Tibial nerve (tissue), 4 donors: ENCODE results near the gene DOK7. TPM values are rescaled to one million over a fixed set of nuclear protein-coding genes. Genes with fewer than 3 reads are reported as not detected.
A peak's percentile ranks its signal among the peaks of the same experiment; 100 is the strongest.

Experiments used
- DNase-seq, 2 donors: peaks; one replicate each; pipeline ENCODE4 v3.0.0-alpha.2; 2019; ENCODE audit warnings: low spot score in 2 of 2
- H3K27ac ChIP-seq, 4 donors: fragments of 200-600 bp; sonication (generic) in 3 of 4; one replicate each; pipeline ENCODE4 v1.5.1; 2017 to 2019; ENCODE audit warnings: mild to moderate bottlenecking in 1 of 4
- H3K27me3 ChIP-seq, 2 donors: fragments of 200-600 bp; sonication (generic) in 1 of 2; one replicate each; pipeline versions ENCODE4 v1.5.1 to v1.6.0; 2017 to 2019
- H3K36me3 ChIP-seq, 3 donors: fragments of 200-600 bp; sonication (generic); one replicate each; pipeline ENCODE4 v1.5.1; 2018 to 2019
- H3K4me1 ChIP-seq, 4 donors: fragments of 200-600 bp; sonication (generic) in 3 of 4; one replicate each; pipeline ENCODE4 v1.5.1; 2017 to 2019
- H3K4me3 ChIP-seq, 4 donors: fragments of 200-600 bp; sonication (generic) in 3 of 4; one replicate each; pipeline ENCODE4 v1.5.1; 2017 to 2019; ENCODE audit warnings: mild to moderate bottlenecking in 1 of 4, moderate library complexity in 1 of 4
- H3K9me3 ChIP-seq, 4 donors: fragments of 200-600 bp; sonication (generic) in 3 of 4; one replicate each; pipeline ENCODE4 v1.5.1; 2017 to 2019
- CTCF ChIP-seq, 5 experiments: fragments of 200-600 bp in 3 of 5; fragments of 450-650 bp in 2 of 5; sonication (generic) in 3 of 5; IDR thresholded peaks; one replicate each; pipeline ENCODE4 v1.5.1; 2016 to 2019; ENCODE audit warnings: antibody characterized with exemption in 5 of 5, mild to moderate bottlenecking in 3 of 5, moderate library complexity in 2 of 5
- EP300 ChIP-seq, 2 donors: sonication (generic); formaldehyde crosslinking; IDR thresholded peaks; one replicate each; pipeline ENCODE4 v1.6.1; 2017; ENCODE audit warnings: antibody characterized with exemption in 2 of 2, mild to moderate bottlenecking in 1 of 2
- POLR2A ChIP-seq, 2 donors: fragments of 450-650 bp; IDR thresholded peaks; one replicate each; pipeline ENCODE4 v1.6.1; 2017; ENCODE audit warnings: antibody characterized with exemption in 2 of 2, mild to moderate bottlenecking in 2 of 2, moderate library complexity in 2 of 2
- WGBS, 2 donors: methylation state at CpG; one replicate each; pipeline ENCODE4 v1.1.5; 2018; 5-methylcytosine and 5-hydroxymethylcytosine counted together
- total RNA-seq, 4 donors: library from RNA; depleted of rRNA; stranded (reverse); fragments of >200 nt; gene quantifications; one replicate each; pipeline ENCODE4 v1.1.0, GENCODE V29; 2016

The DOK7 gene
- total RNA-seq, 4 donors from 2014 or later = 0.66 TPM; not detected in 3

GRCh38 chr4:3483471-3483921 is 20.4 kb downstream of the DOK7 start:
- Histone ChIP-seq H3K4me1 (peaks cover 0 to 29% (median 5%) of the 10 kb centered on the region in 4 donors), H3K4me3 (no peak overlapping the region), H3K27me3 (peaks cover 0 to 86% of the 10 kb centered on the region in 2 donors), H3K27ac (no peak overlapping the region), H3K9me3 (no peaks in the 10 kb centered on the region), H3K36me3 (no peaks in the 10 kb centered on the region)
- no peak for DNase-seq
- 26 to 39% methylated on average over 5 to 23 of the region's 23 CpGs for WGBS, 2 donors
- TF ChIP-seq CTCF (IDR thresholded peaks at IDR 0.05) = no peak
- TF ChIP-seq POLR2A (IDR thresholded peaks at IDR 0.05) = no peak
- TF ChIP-seq EP300 (IDR thresholded peaks at IDR 0.05) = no peak

DNA sequence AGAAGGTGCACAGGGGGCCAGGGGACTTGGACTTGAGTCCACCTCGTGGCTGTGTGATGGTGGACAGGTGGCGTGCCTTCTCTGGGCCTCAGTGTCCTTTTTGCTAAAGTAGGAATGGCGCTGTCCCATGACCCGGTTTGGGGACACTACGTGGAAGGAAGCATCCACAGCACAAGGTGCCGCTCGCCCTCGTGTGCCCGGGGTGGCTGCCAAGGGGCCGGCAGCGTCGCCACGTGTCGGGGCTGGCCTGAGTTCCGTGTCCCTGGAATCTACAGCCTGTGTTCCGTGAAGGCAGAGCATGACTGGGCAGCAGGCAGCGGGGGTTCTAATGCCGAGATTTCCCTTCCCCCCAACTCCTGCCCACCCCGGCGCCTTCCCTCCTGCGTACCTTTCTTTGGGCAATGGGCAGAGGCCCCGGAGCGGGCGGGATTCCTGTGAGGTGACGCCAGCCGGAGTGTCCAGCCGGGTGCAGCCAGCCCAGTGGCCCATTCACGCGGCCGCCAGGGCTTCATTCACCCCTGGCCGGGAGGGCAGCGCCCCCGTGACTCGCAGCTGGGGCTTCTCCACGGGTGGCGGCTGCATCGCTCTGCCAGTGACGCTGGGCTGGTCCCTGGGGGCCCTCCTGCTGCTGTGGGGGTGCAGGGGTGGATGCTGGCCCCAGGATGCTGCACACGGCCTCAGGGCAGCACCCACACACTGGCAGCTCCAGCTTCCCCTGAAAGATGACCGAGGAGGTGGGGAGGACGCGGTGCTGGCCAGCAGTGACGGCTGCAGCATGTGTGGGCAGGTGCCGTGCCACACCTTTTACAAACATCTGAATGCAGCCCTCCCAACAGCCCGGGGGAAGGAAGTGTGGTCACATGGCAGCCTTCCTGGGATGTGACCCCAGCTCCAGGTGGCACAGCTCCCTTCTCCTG is 21.2 kb downstream of the DOK7 start:
- no peak for DNase-seq
- Histone ChIP-seq H3K9me3 (no peaks in the 10 kb centered on the region), H3K4me1 (peaks cover 0 to 29% (median 5%) of the 10 kb centered on the region in 4 donors), H3K27me3 (peaks cover 0 to 91% of the 10 kb centered on the region in 2 donors), H3K36me3 (no peaks in the 10 kb centered on the region), H3K4me3 (peak overlapping the region in 1 of 4 donors; percentile 15), H3K27ac (no peak overlapping the region)
- TF ChIP-seq POLR2A (IDR thresholded peaks at IDR 0.05) = no peak
- TF ChIP-seq CTCF (IDR thresholded peaks at IDR 0.05) = no peak
- TF ChIP-seq EP300 (IDR thresholded peaks at IDR 0.05) = no peak
- 58 to 74% methylated on average over 31 to 44 of the region's 45 CpGs for WGBS, 2 donors

DNA sequence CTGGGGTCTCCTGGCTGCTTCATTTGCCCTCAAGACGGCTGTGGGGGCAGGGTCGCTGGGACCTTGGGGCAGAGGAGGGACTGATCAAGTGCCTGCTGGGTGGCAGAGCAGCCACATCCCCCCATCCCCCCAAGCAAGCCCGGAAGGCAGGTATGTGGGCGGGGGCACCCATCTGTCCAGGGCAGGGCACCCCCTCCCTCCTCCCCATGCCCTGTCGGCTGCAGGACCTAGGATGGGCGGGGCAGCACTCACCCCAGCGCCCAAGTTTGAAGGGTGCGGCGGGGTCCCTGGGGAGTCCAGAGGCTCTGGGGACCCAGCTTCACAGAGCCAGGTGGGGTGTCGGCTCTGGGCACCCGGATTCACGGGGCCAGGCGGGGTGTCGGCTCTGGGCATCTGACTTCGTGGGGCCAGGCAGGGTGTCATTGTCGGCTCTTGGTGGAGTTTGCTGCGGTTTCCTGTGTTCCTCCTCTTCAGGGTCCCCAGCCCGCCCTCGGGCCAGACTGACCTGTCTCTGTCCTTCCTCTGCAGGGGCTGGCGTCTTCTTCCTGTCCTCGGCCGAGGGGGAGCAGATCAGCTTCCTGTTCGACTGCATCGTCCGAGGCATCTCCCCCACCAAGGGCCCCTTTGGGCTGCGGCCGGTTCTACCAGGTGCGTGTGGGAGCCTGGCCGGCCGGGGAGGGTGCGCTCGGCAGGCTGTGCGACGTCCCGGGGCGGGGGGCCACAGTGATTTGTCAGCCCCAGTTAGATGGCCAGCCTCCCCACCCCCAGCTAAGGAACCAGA is 22.1 kb downstream of the DOK7 start:
- Histone ChIP-seq H3K27ac (no peak overlapping the region), H3K4me1 (peaks cover 0 to 29% (median 5%) of the 10 kb centered on the region in 4 donors), H3K4me3 (peak overlapping the region in 1 of 4 donors; percentile 15), H3K27me3 (peaks cover 0 to 95% of the 10 kb centered on the region in 2 donors), H3K36me3 (no peaks in the 10 kb centered on the region), H3K9me3 (no peaks in the 10 kb centered on the region)
- no peak for TF ChIP-seq CTCF (IDR thresholded peaks at IDR 0.05)
- no peak for TF ChIP-seq POLR2A (IDR thresholded peaks at IDR 0.05)
- no peak for TF ChIP-seq EP300 (IDR thresholded peaks at IDR 0.05)
- DNase-seq = no peak
- WGBS, 2 donors = 29% methylated on average over 17 to 23 of the region's 36 CpGs

GRCh38 chr4:3485886-3486540 is 22.9 kb downstream of the DOK7 start:
- DNase-seq = no peak
- 73 to 79% methylated on average over 13 to 14 of the region's 25 CpGs for whole genome bisulfite sequencing, 2 donors
- no peaks in the 10 kb centered on the region for H3K36me3 ChIP-seq
- H3K4me3 ChIP-seq = peak overlapping the region in 1 of 4 donors; percentile 8
- H3K27me3 ChIP-seq = peaks cover 0 to 91% of the 10 kb centered on the region in 2 donors
- H3K9me3 ChIP-seq = no peaks in the 10 kb centered on the region
- H3K4me1 ChIP-seq = peaks cover 0 to 21% (median 5%) of the 10 kb centered on the region in 4 donors
- no peak for TF ChIP-seq CTCF (IDR thresholded peaks at IDR 0.05)
- no peak for TF ChIP-seq POLR2A (IDR thresholded peaks at IDR 0.05)
- TF ChIP-seq EP300 (IDR thresholded peaks at IDR 0.05) = no peak
- no peak overlapping the region for H3K27ac ChIP-seq
